CD4-positive, alpha-beta T cell treated with Interleukin-1 beta for 1 hour (primary cell): Measurements from ENCODE around the gene PLA2G3.

Source experiments
- DNase-seq, 2 donors: peaks; one replicate each; pipeline ENCODE4 v3.0.0-alpha.2; 2020 to 2022

PLA2G3 gene

DNA sequence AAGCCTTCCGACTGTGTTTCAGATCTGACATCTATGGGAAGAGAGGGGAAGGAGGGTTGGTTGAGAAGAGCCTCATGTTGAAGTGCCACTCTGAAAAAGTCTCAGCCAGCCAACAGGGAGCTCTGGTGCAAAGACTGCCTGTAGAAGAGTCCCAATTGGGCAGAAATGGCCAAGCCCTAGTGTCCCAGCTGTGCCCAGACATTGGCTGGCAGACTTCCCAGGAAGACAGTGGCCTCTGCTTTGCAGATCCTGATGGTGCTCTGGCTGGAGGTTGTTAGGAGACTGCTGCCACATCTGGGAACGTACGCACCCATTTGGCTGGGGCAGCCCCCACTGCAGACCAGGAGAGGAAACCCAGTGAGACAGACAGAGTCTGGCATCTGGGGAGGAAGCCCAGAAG, 3.2 kb upstream of the PLA2G3 start:
- DNase-seq = no peak

DNA sequence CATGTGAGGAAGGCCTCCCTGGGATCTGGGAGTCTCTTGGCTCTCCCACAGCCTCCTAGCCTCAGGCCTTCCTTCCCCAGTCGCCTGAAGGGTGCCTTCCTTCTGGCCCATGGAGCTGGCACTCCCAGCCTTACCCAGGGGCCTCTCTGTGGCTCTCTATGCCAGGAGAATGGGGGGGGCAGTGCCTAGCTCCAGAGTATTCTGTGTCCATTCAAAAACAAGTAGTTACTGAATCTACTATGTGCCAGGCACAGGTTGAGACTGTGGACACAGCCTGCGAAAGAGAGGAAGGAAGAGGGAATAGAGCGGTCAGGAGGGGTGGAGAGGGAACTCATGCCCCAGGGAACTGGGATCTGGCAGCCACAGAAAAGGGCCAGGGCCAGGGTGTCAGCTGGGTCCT, 2.7 kb upstream of the PLA2G3 start:
- no peak for DNase-seq

GRCh38 chr22:31142285-31142684, 2.0 kb upstream of the PLA2G3 start:
- no peak for DNase-seq

DNA sequence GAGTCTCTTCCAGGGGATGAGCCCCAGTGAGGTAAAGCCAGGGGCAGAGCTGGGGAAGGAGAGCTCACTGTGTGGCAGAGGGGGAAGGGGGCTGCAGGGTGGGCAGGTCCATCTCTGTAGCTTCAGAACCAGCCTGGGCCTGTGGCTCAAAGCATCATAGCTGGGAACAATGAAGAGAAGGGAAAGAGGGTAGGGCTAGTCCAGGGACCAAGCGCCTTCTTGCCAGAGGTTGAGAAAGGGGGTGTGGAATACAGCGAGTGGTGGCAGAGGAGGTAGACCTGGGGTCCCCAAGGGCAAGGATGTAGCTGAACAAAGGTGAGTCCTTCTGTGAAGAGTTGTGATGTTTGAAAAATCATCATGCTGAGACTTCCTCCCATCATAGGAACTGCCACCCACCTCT, 1.2 kb upstream of the PLA2G3 start:
- DNase-seq = no peak

DNA sequence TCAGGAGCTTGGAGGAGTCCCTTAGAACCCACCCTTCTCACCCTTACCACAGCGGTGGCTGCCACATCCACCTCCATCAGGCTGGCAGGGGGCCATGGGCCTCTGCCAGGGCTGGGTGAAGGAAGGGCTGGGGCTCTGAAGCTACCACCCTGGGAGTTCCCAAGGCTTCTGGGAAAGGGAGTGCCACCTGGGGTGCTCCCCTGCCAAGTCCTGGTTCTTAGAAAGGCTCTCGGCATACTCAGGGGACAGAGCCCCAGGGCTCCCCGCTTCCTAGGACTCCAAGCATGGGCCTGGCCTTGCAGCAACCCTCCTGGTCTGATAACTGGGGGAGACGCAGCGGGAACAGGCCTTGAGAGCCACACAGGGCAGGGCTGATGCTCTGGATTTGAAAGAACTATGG, 438 bp upstream of the PLA2G3 start:
- no peak for DNase-seq

GRCh38 chr22:31139066-31139465, 1.2 kb downstream of the PLA2G3 start:
- DNase-seq = no peak

DNA sequence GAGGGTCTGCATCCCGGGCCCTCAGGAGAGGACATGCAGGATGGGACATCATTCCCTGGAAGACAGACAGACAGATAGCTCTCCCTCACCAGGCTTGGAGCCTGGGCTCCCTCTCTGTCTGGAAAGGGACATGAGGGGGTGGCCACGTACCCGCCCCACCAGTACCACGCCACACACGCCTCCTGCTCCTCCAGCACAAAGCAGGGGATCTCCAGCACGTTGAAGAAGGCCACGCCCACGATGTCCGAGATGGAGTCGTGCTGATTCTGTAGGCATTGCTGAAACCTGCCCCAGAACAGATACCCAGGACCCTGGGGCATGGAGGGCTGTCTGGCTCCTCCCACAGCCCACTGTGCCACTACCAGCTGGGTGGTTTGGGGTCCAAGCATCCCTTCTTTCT, 2.2 kb downstream of the PLA2G3 start:
- DNase-seq = no peak

- DNase-seq = no peak
Observed at GRCh38 chr22:31137721-31138120, 2.6 kb downstream of the PLA2G3 start.

- DNase-seq = no peak
Observed at GRCh38 chr22:31136711-31137110, 3.6 kb downstream of the PLA2G3 start.

DNA sequence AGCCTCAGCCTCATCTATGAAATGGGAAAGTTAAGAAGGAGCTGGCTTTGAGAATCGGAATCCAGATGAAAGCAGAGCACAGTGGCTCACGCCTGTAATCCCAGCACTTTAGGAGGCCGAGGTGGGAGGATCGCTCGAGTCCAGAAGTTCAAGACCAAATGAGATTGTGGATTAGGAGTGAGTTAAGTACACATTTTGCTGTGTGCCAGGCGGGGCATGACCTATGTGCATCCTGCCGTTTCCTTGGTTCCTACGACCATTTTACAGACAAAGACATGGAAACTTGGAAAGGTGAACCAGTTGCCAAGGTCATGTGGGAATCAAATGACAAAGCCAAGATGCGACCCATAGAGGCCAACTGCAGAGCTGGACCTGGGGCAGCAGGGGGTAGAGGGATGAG, 4.2 kb downstream of the PLA2G3 start:
- no peak for DNase-seq

GRCh38 chr22:31135706-31136105, 4.6 kb downstream of the PLA2G3 start:
- DNase-seq = no peak

- no peak for DNase-seq
Observed at GRCh38 chr22:31134688-31135087, 5.6 kb downstream of the PLA2G3 start.

GRCh38 chr22:31133911-31134310, 6.4 kb downstream of the PLA2G3 start:
- no peak for DNase-seq

GRCh38 chr22:31130873-31131272, 9.4 kb downstream of the PLA2G3 start:
- DNase-seq = no peak

- no peak for DNase-seq
Observed at GRCh38 chr22:31128156-31128555, 12.2 kb downstream of the PLA2G3 start.

DNA sequence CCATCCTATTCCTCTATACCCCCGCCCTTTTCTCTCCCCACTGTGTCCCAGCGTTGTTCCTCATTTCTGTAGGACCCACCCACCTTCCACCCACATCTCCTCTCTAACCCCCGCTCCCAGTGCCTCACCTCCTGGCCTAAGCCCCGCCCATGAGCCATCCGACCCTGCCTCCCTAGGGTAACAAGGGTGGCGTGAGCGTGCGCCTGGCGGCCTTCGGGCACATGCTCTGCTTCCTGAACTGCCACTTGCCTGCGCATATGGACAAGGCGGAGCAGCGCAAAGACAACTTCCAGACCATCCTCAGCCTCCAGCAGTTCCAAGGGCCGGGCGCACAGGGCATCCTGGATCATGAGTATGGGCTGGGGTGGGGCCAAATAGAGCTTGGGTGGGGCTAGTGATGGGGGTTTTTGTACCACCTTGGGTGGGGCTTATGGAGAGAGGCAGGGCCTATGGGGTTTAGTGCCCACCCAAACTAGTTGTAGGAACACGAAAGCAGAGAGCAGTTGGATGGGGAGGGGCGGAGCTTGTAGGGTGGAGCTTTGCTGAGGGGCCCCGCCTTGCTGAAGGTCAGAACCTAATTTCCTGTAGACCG, 13.0 kb downstream of the PLA2G3 start:
- DNase-seq = no peak

GRCh38 chr22:31126869-31127175, 13.5 kb downstream of the PLA2G3 start:
- DNase-seq = no peak

- DNase-seq = no peak
Observed at GRCh38 chr22:31126128-31126868, 14.0 kb downstream of the PLA2G3 start.

DNA sequence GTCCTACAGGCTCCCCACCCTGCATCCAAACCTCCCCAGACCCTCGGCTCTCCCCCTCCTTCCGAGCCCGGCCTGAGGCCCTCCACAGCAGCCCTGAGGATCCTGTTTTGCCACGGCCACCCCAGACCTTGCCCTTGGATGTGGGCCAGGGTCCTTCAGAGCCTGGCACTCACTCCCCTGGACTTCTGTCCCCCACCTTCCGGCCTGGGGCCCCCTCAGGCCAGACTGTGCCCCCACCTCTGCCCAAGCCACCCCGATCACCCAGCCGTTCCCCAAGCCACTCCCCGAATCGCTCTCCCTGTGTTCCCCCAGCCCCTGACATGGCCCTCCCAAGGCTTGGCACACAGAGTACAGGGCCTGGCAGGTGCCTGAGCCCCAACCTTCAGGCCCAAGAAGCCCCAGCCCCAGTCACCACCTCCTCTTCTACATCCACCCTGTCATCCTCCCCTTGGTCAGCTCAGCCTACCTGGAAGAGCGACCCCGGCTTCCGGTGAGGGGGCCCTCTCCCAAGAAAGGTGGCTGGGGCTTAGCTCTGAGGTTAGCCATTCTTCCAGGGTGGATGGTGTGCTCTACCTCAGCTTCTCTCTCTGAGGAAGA, 14.7 kb downstream of the PLA2G3 start:
- DNase-seq = no peak

GRCh38 chr22:31124811-31125465, 15.4 kb downstream of the PLA2G3 start:
- DNase-seq = no peak

- no peak for DNase-seq
Observed at GRCh38 chr22:31124290-31124689, 16.0 kb downstream of the PLA2G3 start.

DNA sequence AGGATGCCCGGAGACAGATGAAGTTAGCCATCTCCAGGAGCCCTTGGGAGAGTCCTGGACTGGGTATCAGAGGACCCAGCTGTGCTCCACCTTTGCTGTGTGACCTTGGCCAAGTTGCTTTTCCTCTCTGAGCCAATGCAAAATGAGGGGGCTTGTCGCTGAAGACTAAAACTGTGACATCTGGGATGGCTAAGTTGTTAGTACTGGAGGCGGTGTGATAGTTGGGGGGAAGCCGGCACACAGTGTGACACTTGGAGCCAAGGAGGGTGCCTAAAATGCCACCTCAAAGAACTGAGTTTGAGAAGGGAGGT, 17.1 kb downstream of the PLA2G3 start:
- no peak for DNase-seq

GRCh38 chr22:31122532-31123291, 17.6 kb downstream of the PLA2G3 start, which contains the start of gene INPP5J:
TSS of gene INPP5J (plus strand) at chr22:31122966. CDS start at chr22:31123015, 49 bp downstream.
- DNase-seq = no peak

GRCh38 chr22:31122196-31122531, 18.1 kb downstream of the PLA2G3 start:
- no peak for DNase-seq
